HEK293 (cell line): ENCODE data around the gene MAGI1.

ENCODE experiments used
- GLIS2 ChIP-seq: fragments of 450-650 bp; formaldehyde crosslinking; IDR thresholded peaks from 2 replicates; pipeline ENCODE4 v1.5.1; 2016; ENCODE audit warnings: missing biosample characterization, missing genetic modification characterization
- ZNF639 ChIP-seq: fragments of 450-650 bp; formaldehyde crosslinking; IDR thresholded peaks from 2 replicates; pipeline ENCODE4 v1.5.1; 2016; ENCODE audit warnings: missing biosample characterization, missing genetic modification characterization
- ZNF701 ChIP-seq: fragments of 450-650 bp; formaldehyde crosslinking; IDR thresholded peaks from 2 replicates; pipeline ENCODE4 v1.5.1; 2016; ENCODE audit warnings: missing biosample characterization, missing genetic modification characterization
- TF ChIP-seq, protein P1 (sequence below): fragments of 450-650 bp; formaldehyde crosslinking; IDR thresholded peaks from 2 replicates; pipeline ENCODE4 v1.5.1; 2016; ENCODE audit warnings: missing biosample characterization, missing genetic modification characterization

- TF ChIP-seq, protein P1, sequence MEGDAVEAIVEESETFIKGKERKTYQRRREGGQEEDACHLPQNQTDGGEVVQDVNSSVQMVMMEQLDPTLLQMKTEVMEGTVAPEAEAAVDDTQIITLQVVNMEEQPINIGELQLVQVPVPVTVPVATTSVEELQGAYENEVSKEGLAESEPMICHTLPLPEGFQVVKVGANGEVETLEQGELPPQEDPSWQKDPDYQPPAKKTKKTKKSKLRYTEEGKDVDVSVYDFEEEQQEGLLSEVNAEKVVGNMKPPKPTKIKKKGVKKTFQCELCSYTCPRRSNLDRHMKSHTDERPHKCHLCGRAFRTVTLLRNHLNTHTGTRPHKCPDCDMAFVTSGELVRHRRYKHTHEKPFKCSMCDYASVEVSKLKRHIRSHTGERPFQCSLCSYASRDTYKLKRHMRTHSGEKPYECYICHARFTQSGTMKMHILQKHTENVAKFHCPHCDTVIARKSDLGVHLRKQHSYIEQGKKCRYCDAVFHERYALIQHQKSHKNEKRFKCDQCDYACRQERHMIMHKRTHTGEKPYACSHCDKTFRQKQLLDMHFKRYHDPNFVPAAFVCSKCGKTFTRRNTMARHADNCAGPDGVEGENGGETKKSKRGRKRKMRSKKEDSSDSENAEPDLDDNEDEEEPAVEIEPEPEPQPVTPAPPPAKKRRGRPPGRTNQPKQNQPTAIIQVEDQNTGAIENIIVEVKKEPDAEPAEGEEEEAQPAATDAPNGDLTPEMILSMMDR (tag by site-specific recombination) = no peak
- TF ChIP-seq GLIS2 (tag by site-specific recombination) (no peak), ZNF639 (tag by site-specific recombination) (no peak), ZNF701 (tag by site-specific recombination) (no peak)
Observed at GRCh38 chr3:65322910-65323309, 715.8 kb downstream of the MAGI1 start.
